ENCODE results near the gene PGAP6. TPM values are rescaled to one million over a fixed set of nuclear protein-coding genes. Genes with fewer than 3 reads are reported as not detected.

The PGAP6 gene
- total RNA-seq, 4 donors from 2014 or later: 32.8 to 53.5 (median 46.3) TPM

DNA sequence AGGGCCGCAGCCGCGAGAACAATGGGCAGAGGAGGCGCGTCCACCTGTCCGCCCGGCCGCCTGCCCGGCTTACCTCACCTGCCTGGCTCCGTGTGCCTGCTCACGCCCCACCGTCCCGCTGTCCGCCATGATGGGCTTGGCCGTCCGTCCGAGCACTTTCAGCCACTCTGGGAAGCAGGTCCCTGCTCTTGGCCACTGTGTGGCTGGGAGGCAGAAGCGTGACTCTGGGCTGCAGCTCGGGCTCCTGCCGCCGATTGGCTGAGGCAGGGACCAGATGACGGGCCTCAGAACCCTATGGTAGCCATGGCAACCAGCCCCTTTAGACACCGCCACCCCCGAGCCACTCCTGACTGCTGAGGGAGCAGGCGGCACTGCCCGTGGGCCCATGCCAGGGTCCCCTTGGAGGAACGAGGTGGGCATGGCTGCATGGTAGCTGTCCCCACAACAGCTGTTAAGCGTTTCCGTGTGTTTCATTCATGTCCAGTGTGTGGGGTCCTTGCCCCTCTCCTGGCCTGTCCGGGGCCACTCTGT, 20.4 kb downstream of the PGAP6 start:
- no peak overlapping the region for H3K27ac ChIP-seq (replicated peaks in 1 of 4)
- intact Hi-C loops (cut with DNase I): loop anchor here (5.0 kb wide), 1 partner anchor 244 kb away; no protein-coding TSS in a partner anchor
- peaks cover 0 to 9% (median 4%) of the 10 kb centered on the region in 4 donors for H3K4me1 ChIP-seq
- peaks cover 0 to 3% (median 2%) of the 10 kb centered on the region in 4 donors for H3K36me3 ChIP-seq
- WGBS: 81% methylated on average over 24 of the region's 30 CpGs
- TF ChIP-seq POLR2AphosphoS5 (IDR thresholded peaks at IDR 0.05) (no peak), POLR2A (IDR thresholded peaks at IDR 0.05; ENCODE audit: low read depth) (no peak), EP300 (IDR thresholded peaks at IDR 0.05) (no peak)
- TF ChIP-seq, protein P1, sequence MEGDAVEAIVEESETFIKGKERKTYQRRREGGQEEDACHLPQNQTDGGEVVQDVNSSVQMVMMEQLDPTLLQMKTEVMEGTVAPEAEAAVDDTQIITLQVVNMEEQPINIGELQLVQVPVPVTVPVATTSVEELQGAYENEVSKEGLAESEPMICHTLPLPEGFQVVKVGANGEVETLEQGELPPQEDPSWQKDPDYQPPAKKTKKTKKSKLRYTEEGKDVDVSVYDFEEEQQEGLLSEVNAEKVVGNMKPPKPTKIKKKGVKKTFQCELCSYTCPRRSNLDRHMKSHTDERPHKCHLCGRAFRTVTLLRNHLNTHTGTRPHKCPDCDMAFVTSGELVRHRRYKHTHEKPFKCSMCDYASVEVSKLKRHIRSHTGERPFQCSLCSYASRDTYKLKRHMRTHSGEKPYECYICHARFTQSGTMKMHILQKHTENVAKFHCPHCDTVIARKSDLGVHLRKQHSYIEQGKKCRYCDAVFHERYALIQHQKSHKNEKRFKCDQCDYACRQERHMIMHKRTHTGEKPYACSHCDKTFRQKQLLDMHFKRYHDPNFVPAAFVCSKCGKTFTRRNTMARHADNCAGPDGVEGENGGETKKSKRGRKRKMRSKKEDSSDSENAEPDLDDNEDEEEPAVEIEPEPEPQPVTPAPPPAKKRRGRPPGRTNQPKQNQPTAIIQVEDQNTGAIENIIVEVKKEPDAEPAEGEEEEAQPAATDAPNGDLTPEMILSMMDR (IDR thresholded peaks at IDR 0.05): no peak
- H3K4me3 ChIP-seq: no peak overlapping the region
- H3K9me3 ChIP-seq: no peaks in the 10 kb centered on the region
- peaks cover 0 to 38% (median 0%) of the 10 kb centered on the region in 4 donors for H3K27me3 ChIP-seq
- no peak for DNase-seq (ENCODE audit: extremely low spot score)

GRCh38 chr16:360698-361336, 21.0 kb downstream of the PGAP6 start:
- Histone ChIP-seq H3K4me3 (no peak overlapping the region), H3K36me3 (no peaks in the 10 kb centered on the region), H3K27ac (replicated peaks in 1 of 4) (no peak overlapping the region), H3K4me1 (peaks cover 0 to 9% (median 4%) of the 10 kb centered on the region in 4 donors), H3K9me3 (no peaks in the 10 kb centered on the region), H3K27me3 (peaks cover 0 to 38% (median 0%) of the 10 kb centered on the region in 4 donors)
- DNase-seq (ENCODE audit: extremely low spot score): no peak
- 90% methylated on average over 42 of the region's 47 CpGs for WGBS
- intact Hi-C loops (cut with DNase I): loop anchor here (5.0 kb wide), 1 partner anchor 244 kb away; no protein-coding TSS in a partner anchor
- TF ChIP-seq POLR2AphosphoS5 (IDR thresholded peaks at IDR 0.05) (no peak), POLR2A (IDR thresholded peaks at IDR 0.05; ENCODE audit: low read depth) (no peak), EP300 (IDR thresholded peaks at IDR 0.05) (no peak)
- TF ChIP-seq, protein P1 (IDR thresholded peaks at IDR 0.05): no peak

DNA sequence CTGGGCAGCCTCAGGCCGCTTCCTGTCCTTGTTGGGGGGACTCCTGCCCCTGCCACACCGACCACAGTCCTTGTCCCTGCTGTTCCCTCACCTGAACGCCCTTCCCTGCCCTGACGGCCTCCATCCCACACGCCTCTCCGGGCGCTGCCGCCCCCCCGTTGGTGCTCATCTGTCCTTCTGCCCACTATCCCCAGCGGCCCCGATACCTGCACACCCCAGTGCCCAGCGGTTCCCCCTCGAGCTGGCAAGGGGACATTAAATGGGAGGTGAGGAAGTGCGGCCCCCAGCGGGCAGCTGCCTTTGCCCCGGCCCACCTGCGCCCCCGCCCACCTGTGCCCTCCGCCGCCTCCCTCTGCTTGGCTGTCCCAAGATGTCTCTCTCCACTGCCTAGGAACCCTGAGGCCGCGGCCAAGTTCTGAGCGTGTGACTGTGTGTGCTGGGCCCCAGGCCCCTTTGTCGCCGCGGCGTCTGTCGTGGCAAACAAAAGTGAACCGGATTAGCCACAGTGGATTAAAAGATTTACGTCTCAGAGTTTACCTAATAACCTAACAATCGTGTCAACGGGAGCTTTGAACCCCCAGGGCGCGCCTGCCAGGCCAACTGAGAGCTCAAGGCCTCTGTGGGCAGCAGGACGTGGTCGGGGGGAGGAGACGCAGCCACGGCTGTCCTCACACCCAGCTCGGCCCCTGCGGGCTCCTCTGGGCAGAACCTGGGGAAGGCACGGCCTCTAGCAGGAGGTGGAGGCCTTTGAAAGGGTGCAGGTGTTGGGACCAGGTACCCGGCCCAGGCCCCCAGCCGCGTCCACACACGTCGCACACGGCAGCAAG, 21.7 kb downstream of the PGAP6 start:
- TF ChIP-seq, protein P1 (IDR thresholded peaks at IDR 0.05): no peak
- no peak for TF ChIP-seq EP300 (IDR thresholded peaks at IDR 0.05)
- no peak for DNase-seq (ENCODE audit: extremely low spot score)
- Histone ChIP-seq H3K4me3 (no peak overlapping the region), H3K4me1 (peaks cover 0 to 9% (median 4%) of the 10 kb centered on the region in 4 donors), H3K27ac (replicated peaks in 1 of 4) (no peak overlapping the region), H3K36me3 (no peaks in the 10 kb centered on the region), H3K27me3 (peaks cover 0 to 38% (median 0%) of the 10 kb centered on the region in 4 donors), H3K9me3 (no peaks in the 10 kb centered on the region)
- WGBS: 93% methylated on average over 36 of the region's 47 CpGs
- intact Hi-C loops (cut with DNase I): loop anchor here (5.0 kb wide), 1 partner anchor 243 kb away; no protein-coding TSS in a partner anchor

- intact Hi-C loops (cut with DNase I): no loop called here
- no peak for DNase-seq (ENCODE audit: extremely low spot score)
- no peaks in the 10 kb centered on the region for H3K9me3 ChIP-seq
- no peak for TF ChIP-seq POLR2A (IDR thresholded peaks at IDR 0.05; ENCODE audit: low read depth)
- no peak for TF ChIP-seq POLR2AphosphoS5 (IDR thresholded peaks at IDR 0.05)
- TF ChIP-seq EP300 (IDR thresholded peaks at IDR 0.05): no peak
- TF ChIP-seq, protein P1 (IDR thresholded peaks at IDR 0.05): no peak
- H3K27me3 ChIP-seq: peaks cover 0 to 30% (median 0%) of the 10 kb centered on the region in 4 donors
- H3K36me3 ChIP-seq: no peaks in the 10 kb centered on the region
- no peak overlapping the region for H3K4me3 ChIP-seq
- H3K27ac ChIP-seq (replicated peaks in 1 of 4): no peak overlapping the region
- WGBS: 80% methylated on average over 4 of the region's 19 CpGs
- H3K4me1 ChIP-seq: peaks cover 0 to 9% (median 4%) of the 10 kb centered on the region in 4 donors
These were observed 22.6 kb downstream of the PGAP6 start for GRCh38 chr16:359067-359763.

Data from esophagus muscularis mucosa (tissue), 4 donors.